Glutamatergic neuron (in vitro differentiated cells): ENCODE data around the gene PACRG. TPM values are rescaled to one million over a fixed set of nuclear protein-coding genes. Genes with fewer than 3 reads are reported as not detected.

Experiments used
- DNase-seq: peaks from one replicate; pipeline ENCODE4 v3.0.0; 2022
- H3K27ac Mint-ChIP-seq: one replicate; pipeline ENCODE4 v1.8.0; 2020; ENCODE audit warnings: mild to moderate bottlenecking, mixed read lengths, inconsistent platforms; ENCODE audit not compliant: unreplicated experiment
- H3K27me3 Mint-ChIP-seq: one replicate; pipeline ENCODE4 v1.8.0; 2020; ENCODE audit warnings: mild to moderate bottlenecking, moderate library complexity, mixed read lengths, inconsistent platforms; ENCODE audit not compliant: unreplicated experiment
- H3K36me3 Mint-ChIP-seq: one replicate; pipeline ENCODE4 v1.8.0; 2020; ENCODE audit warnings: mild to moderate bottlenecking, mixed read lengths, inconsistent platforms; ENCODE audit not compliant: unreplicated experiment
- H3K4me1 Mint-ChIP-seq: one replicate; pipeline ENCODE4 v1.8.0; 2020; ENCODE audit warnings: mild to moderate bottlenecking, low read depth, mixed read lengths, inconsistent platforms; ENCODE audit not compliant: unreplicated experiment
- H3K4me3 Mint-ChIP-seq: one replicate; pipeline ENCODE4 v1.8.0; 2020; ENCODE audit warnings: mild to moderate bottlenecking, mixed read lengths, inconsistent platforms; ENCODE audit not compliant: unreplicated experiment
- H3K9me3 Mint-ChIP-seq: one replicate; pipeline ENCODE4 v1.8.0; 2020; ENCODE audit warnings: mild to moderate bottlenecking, moderate library complexity, mixed read lengths, inconsistent platforms; ENCODE audit not compliant: unreplicated experiment
- total RNA-seq: library from RNA; stranded (reverse); fragmentation: NEBNext Ultra II Directional; extraction: Animal tissue kit (Norgen Biotek cat#: 25700); gene quantifications from one replicate; pipeline ENCODE4 v1.2.1, GENCODE V29; 2021; ENCODE audit not compliant: unreplicated experiment
- TF ChIP-seq, protein P1 (sequence below): fragments of 200-600 bp; sonication (generic); IDR thresholded peaks from one replicate; pipeline ENCODE4 v1.5.0; 2021; ENCODE audit not compliant: partially characterized antibody, unreplicated experiment

The PACRG gene
- total RNA-seq, 1 donor from 2014 or later: not detected

DNA sequence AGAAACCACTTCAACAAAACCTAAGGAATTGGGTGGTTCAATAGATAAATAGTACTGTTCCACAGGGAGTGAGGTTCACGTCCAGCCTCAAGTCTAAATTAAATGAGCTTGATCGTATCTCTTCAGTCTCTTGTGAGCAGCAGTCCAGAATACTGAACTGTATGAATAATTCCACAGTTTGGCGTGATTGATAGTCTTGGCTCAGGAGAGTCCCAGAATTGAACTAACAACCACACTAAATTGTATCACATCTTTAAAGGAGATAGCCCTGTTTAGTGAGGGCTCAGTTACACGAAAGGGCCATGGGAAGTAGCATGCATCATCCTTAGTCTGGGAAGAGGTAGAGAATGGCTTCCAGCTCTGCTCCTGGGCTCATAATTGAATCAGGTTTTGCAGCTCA lies 224.6 kb downstream of the PACRG start:
- Mint-ChIP-seq H3K27ac (no peak overlapping the region), H3K9me3 (no peaks in the 10 kb centered on the region), H3K4me1 (no peaks in the 10 kb centered on the region), H3K4me3 (no peak overlapping the region), H3K27me3 (no peaks in the 10 kb centered on the region), H3K36me3 (no peaks in the 10 kb centered on the region)
- TF ChIP-seq, protein P1, sequence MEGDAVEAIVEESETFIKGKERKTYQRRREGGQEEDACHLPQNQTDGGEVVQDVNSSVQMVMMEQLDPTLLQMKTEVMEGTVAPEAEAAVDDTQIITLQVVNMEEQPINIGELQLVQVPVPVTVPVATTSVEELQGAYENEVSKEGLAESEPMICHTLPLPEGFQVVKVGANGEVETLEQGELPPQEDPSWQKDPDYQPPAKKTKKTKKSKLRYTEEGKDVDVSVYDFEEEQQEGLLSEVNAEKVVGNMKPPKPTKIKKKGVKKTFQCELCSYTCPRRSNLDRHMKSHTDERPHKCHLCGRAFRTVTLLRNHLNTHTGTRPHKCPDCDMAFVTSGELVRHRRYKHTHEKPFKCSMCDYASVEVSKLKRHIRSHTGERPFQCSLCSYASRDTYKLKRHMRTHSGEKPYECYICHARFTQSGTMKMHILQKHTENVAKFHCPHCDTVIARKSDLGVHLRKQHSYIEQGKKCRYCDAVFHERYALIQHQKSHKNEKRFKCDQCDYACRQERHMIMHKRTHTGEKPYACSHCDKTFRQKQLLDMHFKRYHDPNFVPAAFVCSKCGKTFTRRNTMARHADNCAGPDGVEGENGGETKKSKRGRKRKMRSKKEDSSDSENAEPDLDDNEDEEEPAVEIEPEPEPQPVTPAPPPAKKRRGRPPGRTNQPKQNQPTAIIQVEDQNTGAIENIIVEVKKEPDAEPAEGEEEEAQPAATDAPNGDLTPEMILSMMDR: no peak
- DNase-seq: no peak

DNA sequence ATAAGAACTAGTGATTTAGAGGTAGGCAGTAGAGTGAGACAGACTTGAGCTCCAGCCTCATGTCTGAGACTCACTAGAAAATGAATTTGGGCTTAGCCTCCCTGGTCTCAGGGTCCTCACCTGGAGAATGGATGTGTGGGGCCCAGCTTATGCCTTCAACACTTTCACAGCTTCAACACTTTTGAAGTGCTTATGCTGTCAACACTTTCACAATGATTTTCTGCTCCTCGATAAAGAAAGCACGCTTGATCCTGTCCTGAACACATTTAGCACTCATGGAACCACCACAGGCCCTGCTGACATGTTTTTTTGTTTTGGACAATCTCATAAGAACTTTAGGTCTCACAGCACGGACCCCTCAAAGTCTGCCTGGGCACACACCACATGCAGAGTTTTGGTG lies 229.3 kb downstream of the PACRG start:
- no peaks in the 10 kb centered on the region for H3K36me3 Mint-ChIP-seq
- no peak overlapping the region for H3K4me3 Mint-ChIP-seq
- H3K27ac Mint-ChIP-seq: no peak overlapping the region
- H3K4me1 Mint-ChIP-seq: no peaks in the 10 kb centered on the region
- no peaks in the 10 kb centered on the region for H3K27me3 Mint-ChIP-seq
- DNase-seq: no peak
- TF ChIP-seq, protein P1: no peak
- no peaks in the 10 kb centered on the region for H3K9me3 Mint-ChIP-seq

DNA sequence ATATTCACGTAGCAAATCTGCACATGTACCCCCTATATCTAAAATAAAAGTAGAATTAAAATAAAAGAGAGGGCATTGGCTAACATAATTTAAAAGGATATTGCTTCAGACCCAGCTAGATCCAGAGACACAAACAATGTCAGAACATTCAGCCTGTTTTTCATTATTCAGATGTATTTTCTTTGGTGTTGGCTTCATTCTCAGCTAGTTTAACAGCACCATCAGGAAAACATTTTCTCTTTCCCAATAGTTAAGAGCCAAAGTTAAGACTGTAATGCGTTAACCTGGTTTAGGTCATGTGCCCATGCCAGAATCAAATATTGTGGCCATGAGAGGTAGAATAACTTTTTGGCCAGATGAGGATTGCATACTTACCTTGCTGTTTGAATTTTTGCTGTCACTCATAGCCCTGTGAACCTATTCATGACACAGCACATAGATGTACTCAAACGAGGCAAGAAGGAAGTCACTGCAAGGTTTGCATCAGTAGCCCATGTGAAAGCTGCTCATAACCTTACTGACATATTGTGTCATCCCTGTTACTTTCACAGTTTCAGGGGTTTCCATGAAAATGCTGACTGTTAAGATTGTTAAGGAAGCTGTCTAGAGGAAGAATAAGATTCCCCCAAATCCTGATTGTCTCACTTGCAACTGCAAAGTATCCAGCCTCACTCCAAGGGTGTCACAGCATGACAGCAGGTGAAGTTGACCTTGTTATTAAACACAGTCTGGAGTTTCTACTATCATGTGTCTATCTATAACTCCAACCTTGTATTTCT lies 233.1 kb downstream of the PACRG start:
- no peaks in the 10 kb centered on the region for H3K27me3 Mint-ChIP-seq
- no peaks in the 10 kb centered on the region for H3K36me3 Mint-ChIP-seq
- H3K27ac Mint-ChIP-seq: no peak overlapping the region
- H3K4me1 Mint-ChIP-seq: no peaks in the 10 kb centered on the region
- TF ChIP-seq, protein P1: no peak
- H3K9me3 Mint-ChIP-seq: peaks cover 1% of the 10 kb centered on the region
- no peak for DNase-seq
- H3K4me3 Mint-ChIP-seq: no peak overlapping the region

DNA sequence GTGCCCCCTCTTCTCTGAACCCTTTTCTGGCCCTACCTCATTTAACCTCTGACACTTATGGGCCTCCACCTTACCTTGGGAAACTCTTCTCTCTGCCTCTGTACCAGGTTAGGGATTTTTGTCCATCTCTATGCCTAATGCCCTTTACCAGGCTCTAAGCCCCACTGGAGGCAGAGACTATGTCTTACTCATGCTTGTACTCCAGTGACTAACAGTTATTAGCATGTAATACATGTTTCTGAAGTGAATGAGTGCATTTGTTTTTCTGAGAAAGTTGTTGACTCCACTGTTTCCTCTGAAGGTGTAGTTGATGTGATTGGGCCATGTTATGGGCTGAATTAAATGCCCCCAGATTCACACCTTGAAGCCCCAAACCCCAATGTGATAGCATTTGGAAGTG lies 234.3 kb downstream of the PACRG start:
- H3K9me3 Mint-ChIP-seq: peaks cover 1% of the 10 kb centered on the region
- no peaks in the 10 kb centered on the region for H3K27me3 Mint-ChIP-seq
- no peak for DNase-seq
- H3K36me3 Mint-ChIP-seq: no peaks in the 10 kb centered on the region
- no peaks in the 10 kb centered on the region for H3K4me1 Mint-ChIP-seq
- H3K27ac Mint-ChIP-seq: no peak overlapping the region
- TF ChIP-seq, protein P1: no peak
- H3K4me3 Mint-ChIP-seq: no peak overlapping the region

DNA sequence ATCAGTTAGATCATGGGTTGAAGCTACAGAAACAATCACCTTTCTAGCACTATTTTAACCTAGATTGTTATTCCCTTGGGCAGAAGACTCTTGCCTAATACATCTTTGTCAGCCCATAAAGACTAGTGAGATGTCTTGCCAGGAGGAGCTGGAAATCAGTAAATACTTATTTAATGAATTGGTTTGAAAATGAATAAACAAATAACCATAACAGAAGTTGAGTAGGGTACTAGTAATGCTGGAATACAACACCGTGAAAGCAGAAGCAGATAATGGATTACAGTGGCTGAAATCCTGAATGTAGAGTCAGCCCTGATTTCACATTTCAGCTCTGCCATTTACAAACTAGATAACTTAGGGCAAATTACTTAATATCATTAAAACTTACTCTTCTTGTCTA lies 236.1 kb downstream of the PACRG start:
- H3K9me3 Mint-ChIP-seq: peaks cover 1% of the 10 kb centered on the region
- no peaks in the 10 kb centered on the region for H3K36me3 Mint-ChIP-seq
- no peak overlapping the region for H3K4me3 Mint-ChIP-seq
- TF ChIP-seq, protein P1: no peak
- H3K27ac Mint-ChIP-seq: no peak overlapping the region
- H3K27me3 Mint-ChIP-seq: no peaks in the 10 kb centered on the region
- no peak for DNase-seq
- H3K4me1 Mint-ChIP-seq: no peaks in the 10 kb centered on the region
